Lung (tissue), 12 donors: ENCODE data around the gene SLC30A3. TPM values are rescaled to one million over a fixed set of nuclear protein-coding genes. Genes with fewer than 3 reads are reported as not detected.

Source experiments
- ATAC-seq: fragments of 200-7000 bp; cut with Tn5 transposase; one replicate; pipeline ENCODE4 v1.9.1; 2020; ENCODE audit warnings: moderate number of reproducible peaks; ENCODE audit not compliant: insufficient read depth, low FRiP score
- DNase-seq, 3 donors: peaks; one replicate each; pipeline ENCODE4 v3.0.0-alpha.2; 2013 to 2017
- H3K27ac ChIP-seq, 2 donors: one replicate each; pipeline ENCODE4 v1.5.1; 2013; ENCODE audit warnings: mild to moderate bottlenecking in 2 of 2, moderate library complexity in 2 of 2, control low read depth in 1 of 2, inconsistent platforms in 1 of 2, low read depth in 1 of 2, low read length in 1 of 2
- H3K27me3 ChIP-seq, 3 donors: one replicate each; pipeline ENCODE4 v1.5.1; 2013; ENCODE audit warnings: low read length in 2 of 3; ENCODE audit not compliant: control insufficient read depth in 3 of 3, insufficient read depth in 3 of 3
- H3K36me3 ChIP-seq, 4 donors: one replicate each; pipeline ENCODE4 v1.5.1; 2013; ENCODE audit warnings: low read length in 4 of 4, mild to moderate bottlenecking in 1 of 4, moderate library complexity in 1 of 4; ENCODE audit not compliant: control insufficient read depth in 4 of 4, insufficient read depth in 4 of 4
- H3K4me1 ChIP-seq, 5 donors: one replicate each; pipeline ENCODE4 v1.5.1; 2013; ENCODE audit warnings: low read length in 5 of 5, mild to moderate bottlenecking in 2 of 5, moderate library complexity in 1 of 5; ENCODE audit not compliant: control insufficient read depth in 5 of 5, insufficient read depth in 5 of 5
- H3K4me3 ChIP-seq: one replicate; pipeline ENCODE4 v1.5.1; 2013; ENCODE audit warnings: mild to moderate bottlenecking, control low read depth, moderate library complexity
- H3K9ac ChIP-seq, 2 donors: one replicate each; pipeline ENCODE4 v1.5.1; 2013; ENCODE audit warnings: low read length in 2 of 2, control low read depth in 1 of 2; ENCODE audit not compliant: insufficient read depth in 1 of 2
- H3K9me3 ChIP-seq, 4 donors: one replicate each; pipeline ENCODE4 v1.5.1; 2013; ENCODE audit warnings: low read length in 3 of 4, mild to moderate bottlenecking in 1 of 4, moderate library complexity in 1 of 4; ENCODE audit not compliant: control insufficient read depth in 4 of 4, insufficient read depth in 3 of 4
- WGBS, 2 donors: extraction: QIAGEN DNeasy Blood & Tissue Kit; methylation state at CpG; one replicate each; pipeline ENCODE4 v1.1.7; 2013; 5-methylcytosine and 5-hydroxymethylcytosine counted together
- polyA plus RNA-seq, 2 donors: library from polyadenylated mRNA; stranded (reverse); fragments of 200-250 nt; gene quantifications; one replicate each; pipeline ENCODE4 v1.2.1, GENCODE V29; 2013
- total RNA-seq, 2 donors: library from RNA; depleted of rRNA in 1 of 2; stranded (reverse); fragments of >200 nt in 1 of 2; gene quantifications; one replicate each; pipeline ENCODE4 v1.2.1, GENCODE V29; 2014 to 2021
- TF ChIP-seq, protein P1 (sequence below): IDR thresholded peaks from 2 replicates; pipeline ENCODE4 v1.5.1; 2012; ENCODE audit warnings: mild to moderate bottlenecking; ENCODE audit errors: control extremely low read depth, extremely low read depth
- donor health status: control.
- donor health status: control.
- donor health status: Bipolar disorder and iron deficiency.
- donor health status: healthy.
- donor health status: DM: yes; HTN: yes; CAD: no.

Gene SLC30A3
- total and polyA plus RNA-seq, 4 donors = 0.11 to 0.77 (median 0.34) TPM

DNA sequence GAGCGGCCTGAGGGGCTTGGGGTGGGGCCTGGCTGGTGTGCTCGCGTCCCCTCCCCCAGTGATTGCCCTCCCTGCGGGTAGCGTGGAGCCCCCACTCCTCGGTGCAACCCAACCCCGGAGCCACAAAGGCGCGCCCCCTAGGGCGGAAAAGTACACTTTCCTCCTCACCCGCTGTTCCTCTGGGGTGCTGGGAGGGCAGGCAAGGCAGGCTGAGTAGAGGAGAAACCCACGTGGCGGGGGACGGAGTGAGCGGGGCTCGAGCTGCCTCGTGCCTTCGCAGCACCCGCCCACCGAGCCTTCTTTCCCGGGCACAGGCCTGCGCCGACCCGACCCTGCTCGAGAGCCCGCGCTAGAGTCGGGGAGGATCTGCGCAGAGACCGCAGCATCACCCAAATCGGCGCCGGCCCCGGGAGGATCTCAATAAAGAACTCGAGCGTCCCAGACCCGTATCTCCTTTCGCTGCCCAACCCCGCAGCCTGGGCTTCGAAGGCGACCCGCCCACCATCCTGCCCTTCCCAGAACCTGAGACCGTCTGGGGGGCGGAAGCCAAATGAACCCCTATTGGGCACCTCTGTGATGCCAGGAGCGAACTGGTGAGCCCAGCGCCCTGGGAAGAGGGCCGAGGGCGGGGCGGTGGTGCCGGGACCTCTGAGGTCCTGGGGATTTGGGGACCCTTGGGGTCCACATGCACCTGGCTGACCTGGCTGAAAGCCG, 43.9 kb upstream of the SLC30A3 start:
- ATAC-seq (no peak), DNase-seq (no peak)
- WGBS, 2 donors = 2 to 4% methylated on average over 48 to 51 of the region's 51 CpGs
- Histone ChIP-seq H3K36me3 (peaks cover 0 to 14% (median 8%) of the 10 kb centered on the region in 4 donors), H3K27me3 (peaks cover 0 to 44% (median 34%) of the 10 kb centered on the region in 3 donors), H3K4me1 (peaks cover 0 to 20% (median 0%) of the 10 kb centered on the region in 5 donors), H3K9ac (no peak overlapping the region), H3K4me3 (no peak overlapping the region), H3K9me3 (peaks cover 0 to 11% (median 0%) of the 10 kb centered on the region in 4 donors), H3K27ac (no peak overlapping the region)
- TF ChIP-seq, protein P1, sequence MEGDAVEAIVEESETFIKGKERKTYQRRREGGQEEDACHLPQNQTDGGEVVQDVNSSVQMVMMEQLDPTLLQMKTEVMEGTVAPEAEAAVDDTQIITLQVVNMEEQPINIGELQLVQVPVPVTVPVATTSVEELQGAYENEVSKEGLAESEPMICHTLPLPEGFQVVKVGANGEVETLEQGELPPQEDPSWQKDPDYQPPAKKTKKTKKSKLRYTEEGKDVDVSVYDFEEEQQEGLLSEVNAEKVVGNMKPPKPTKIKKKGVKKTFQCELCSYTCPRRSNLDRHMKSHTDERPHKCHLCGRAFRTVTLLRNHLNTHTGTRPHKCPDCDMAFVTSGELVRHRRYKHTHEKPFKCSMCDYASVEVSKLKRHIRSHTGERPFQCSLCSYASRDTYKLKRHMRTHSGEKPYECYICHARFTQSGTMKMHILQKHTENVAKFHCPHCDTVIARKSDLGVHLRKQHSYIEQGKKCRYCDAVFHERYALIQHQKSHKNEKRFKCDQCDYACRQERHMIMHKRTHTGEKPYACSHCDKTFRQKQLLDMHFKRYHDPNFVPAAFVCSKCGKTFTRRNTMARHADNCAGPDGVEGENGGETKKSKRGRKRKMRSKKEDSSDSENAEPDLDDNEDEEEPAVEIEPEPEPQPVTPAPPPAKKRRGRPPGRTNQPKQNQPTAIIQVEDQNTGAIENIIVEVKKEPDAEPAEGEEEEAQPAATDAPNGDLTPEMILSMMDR = no peak

GRCh38 chr2:27306136-27306535, 43.3 kb upstream of the SLC30A3 start:
- TF ChIP-seq, protein P1 = no peak
- Histone ChIP-seq H3K9ac (no peak overlapping the region), H3K4me1 (peaks cover 0 to 20% (median 0%) of the 10 kb centered on the region in 5 donors), H3K4me3 (no peak overlapping the region), H3K27me3 (peaks cover 0 to 44% (median 34%) of the 10 kb centered on the region in 3 donors), H3K27ac (no peak overlapping the region), H3K36me3 (peaks cover 0 to 10% (median 4%) of the 10 kb centered on the region in 4 donors), H3K9me3 (peaks cover 0 to 11% (median 0%) of the 10 kb centered on the region in 4 donors)
- ATAC-seq (no peak), DNase-seq (no peak)
- WGBS, 2 donors = 29 to 49% methylated on average over 20 to 26 of the region's 26 CpGs

GRCh38 chr2:27305516-27305915, 42.7 kb upstream of the SLC30A3 start:
- Histone ChIP-seq H3K4me3 (no peak overlapping the region), H3K4me1 (peaks cover 0 to 20% (median 0%) of the 10 kb centered on the region in 5 donors), H3K9ac (no peak overlapping the region), H3K27me3 (peaks cover 0 to 44% (median 34%) of the 10 kb centered on the region in 3 donors), H3K36me3 (peaks cover 0 to 10% (median 2%) of the 10 kb centered on the region in 4 donors), H3K27ac (no peak overlapping the region), H3K9me3 (peaks cover 0 to 11% (median 0%) of the 10 kb centered on the region in 4 donors)
- TF ChIP-seq, protein P1 = no peak
- no peak for ATAC-seq
- 90 to 93% methylated on average over 16 of the region's 16 CpGs for WGBS, 2 donors
- DNase-seq = no peak
